Keratinocyte (primary cell): ENCODE data around the gene FXYD2.

ENCODE experiments used
- CTCF ChIP-seq, 3 experiments: IDR thresholded peaks in 1 of 3; conservative IDR thresholded peaks in 1 of 3; optimal IDR thresholded peaks in 1 of 3; 2 replicates in 2 of 3; 3 replicates in 1 of 3; pipeline versions ENCODE3 to v1.5.1; 2011; ENCODE audit warnings: low read length in 3 of 3, mild to moderate bottlenecking in 3 of 3, moderate library complexity in 2 of 3, control low read depth in 1 of 3, inconsistent platforms in 1 of 3; ENCODE audit not compliant: insufficient read depth in 2 of 3; ENCODE audit errors: extremely low read depth in 1 of 3
- EZH2 ChIP-seq: IDR thresholded peaks from one replicate; pipeline ENCODE4 v1.6.1; 2012; ENCODE audit warnings: inconsistent platforms, mild to moderate bottlenecking, low read length, moderate library complexity

GRCh38 chr11:117818041-117818873, 6.3 kb downstream of the FXYD2 start:
- no peak for TF ChIP-seq CTCF (optimal IDR thresholded peaks at IDR 0.05 in 1 of 3, IDR thresholded peaks at IDR 0.05 in 1 of 3, conservative IDR thresholded peaks at IDR 0.05 in 1 of 3; ENCODE audit: extremely low read depth in 1 of 3, insufficient read depth in 2 of 3, low read length in 3 of 3)
- TF ChIP-seq EZH2, result no peak
